Measurements from ENCODE around the gene NBL1.

NBL1 gene

GRCh38 chr1:19639999-19640362 is 4.1 kb upstream of the NBL1 start:
- CTCF ChIA-PET: interaction anchor here (0.7 to 1.5 kb wide), 6 partner anchors 9 to 166 kb away, joined by 3 to 6 read pairs (median 3); no protein-coding TSS in a partner anchor
- Histone ChIP-seq H3K9me3 (ENCODE audit: control insufficient read depth, insufficient read depth, low read depth, low read length) (no peaks in the 10 kb centered on the region), H3K4me3 (ENCODE audit: low read depth, low read length) (no peak overlapping the region), H3K27ac (ENCODE audit: extremely low read depth, low read depth, low read length) (no peak overlapping the region), H3K4me1 (ENCODE audit: control insufficient read depth, insufficient read depth, low read length) (peaks cover 3% of the 10 kb centered on the region; the same call in 1 of the 2 replicates), H3K36me3 (ENCODE audit: control insufficient read depth in 2 of 2, insufficient read depth in 1 of 2, low read length in 2 of 2) (no peaks in the 10 kb centered on the region)
- TF ChIP-seq ZNF600 (tag by site-specific recombination; IDR thresholded peaks at IDR 0.05) (0 out of 2 replicates have a peak, but pooled peaks have one; percentile 10), ZNF394 (tag by site-specific recombination; IDR thresholded peaks at IDR 0.05; ENCODE audit: borderline replicate concordance) (no peak)
- POLR2A ChIA-PET: interaction anchor here (0.9 kb wide), 1 partner anchor 14 kb away, joined by 3 read pairs; no protein-coding TSS in a partner anchor

GRCh38 chr1:19640363-19641316 is 3.5 kb upstream of the NBL1 start:
- ChIA-PET CTCF (interaction anchor here (0.7 to 1.6 kb wide), 8 partner anchors 8 to 165 kb away, joined by 3 to 6 read pairs (median 3); no protein-coding TSS in a partner anchor), POLR2A (interaction anchor here (0.8 to 0.9 kb wide), 2 partner anchors 14 to 327 kb away, joined by 3 read pairs; no protein-coding TSS in a partner anchor)
- Histone ChIP-seq H3K27ac (ENCODE audit: extremely low read depth, low read depth, low read length) (no peak overlapping the region), H3K36me3 (ENCODE audit: control insufficient read depth in 2 of 2, insufficient read depth in 1 of 2, low read length in 2 of 2) (no peaks in the 10 kb centered on the region), H3K4me1 (ENCODE audit: control insufficient read depth, insufficient read depth, low read length) (peaks cover 3% of the 10 kb centered on the region; the same call in 1 of the 2 replicates), H3K9me3 (ENCODE audit: control insufficient read depth, insufficient read depth, low read depth, low read length) (no peaks in the 10 kb centered on the region), H3K4me3 (ENCODE audit: low read depth, low read length) (no peak overlapping the region)
- TF ChIP-seq ZBTB7A (tag by site-specific recombination; IDR thresholded peaks at IDR 0.05; ENCODE audit: low read depth) (no peak), ZNF521 (tag by site-specific recombination; IDR thresholded peaks at IDR 0.05) (no peak), ZNF561 (tag by site-specific recombination; IDR thresholded peaks at IDR 0.05; ENCODE audit: borderline replicate concordance) (no peak), ZNF692 (tag by site-specific recombination; IDR thresholded peaks at IDR 0.05) (peak; percentile 92), ZNF623 (tag by site-specific recombination; IDR thresholded peaks at IDR 0.05) (no peak), ZNF747 (tag by site-specific recombination; IDR thresholded peaks at IDR 0.05) (no peak), ZNF221 (tag by site-specific recombination; IDR thresholded peaks at IDR 0.05; ENCODE audit: borderline replicate concordance) (no peak), OSR2 (tag by site-specific recombination; IDR thresholded peaks at IDR 0.05) (no peak), ZNF571 (tag by site-specific recombination; IDR thresholded peaks at IDR 0.05) (no peak), CTCF (tag by site-specific recombination; IDR thresholded peaks at IDR 0.05) (peak; percentile 30; the same call in 1 of the 2 replicates), ZNF10 (tag by site-specific recombination; IDR thresholded peaks at IDR 0.05) (0 out of 2 replicates have a peak, but pooled peaks have one; percentile 15), KLF17 (tag by site-specific recombination; IDR thresholded peaks at IDR 0.05) (no peak; the same call in 1 of the 2 replicates), ZNF18 (tag by site-specific recombination; IDR thresholded peaks at IDR 0.05) (peak; percentile 90), MEIS1 (CRISPR knock-in tag; IDR thresholded peaks at IDR 0.05; ENCODE audit: borderline replicate concordance) (no peak), KLF8 (tag by site-specific recombination; IDR thresholded peaks at IDR 0.05) (no peak), IKZF3 (tag by site-specific recombination; IDR thresholded peaks at IDR 0.05) (0 out of 2 replicates have a peak, but pooled peaks have one; percentile 35), ZNF518A (tag by site-specific recombination; conservative IDR thresholded peaks at IDR 0.05; ENCODE audit: low read depth) (no peak), ZBTB8A (tag by site-specific recombination; IDR thresholded peaks at IDR 0.05) (peak; percentile 71), ZSCAN23 (tag by site-specific recombination; IDR thresholded peaks at IDR 0.05) (no peak)

All from HEK293 (cell line).